ENCODE results near the gene NLRP7. TPM values are rescaled to one million over a fixed set of nuclear protein-coding genes. Genes with fewer than 3 reads are reported as not detected.

The NLRP7 gene
- total RNA-seq, 1 experiment from 2014 or later = not detected

GRCh38 chr19:54873990-54874389 lies 73.3 kb downstream of the NLRP7 start, which contains the start of gene FCAR:
Gene FCAR, plus strand, starts transcription at chr19:54874235. Its CDS starts 55 bp downstream, at chr19:54874290.
- no peak for DNase-seq (ENCODE audit: low spot score)

Small RNAs within 50 kb of the gene (small RNA-seq; reads per million reads assigned to genes)
- gene AC011476.8 = not detected

Other genes with a start within 250 kb of the NLRP7 start
- gene KIR3DL3, start 223.1 kb downstream of the NLRP7 start, total RNA-seq (2014; rRNA removed; shearing (Covaris generic)) = not detected in 2 replicates
- not detected in 2 replicates for gene KIR2DL3, start 209.0 kb downstream of the NLRP7 start, total RNA-seq (2014; rRNA removed; shearing (Covaris generic))
- not detected in 2 replicates for gene KIR2DL1, start 177.7 kb downstream of the NLRP7 start, total RNA-seq (2014; rRNA removed; shearing (Covaris generic))
- not detected in 2 replicates for gene KIR2DL4, start 143.9 kb downstream of the NLRP7 start, total RNA-seq (2014; rRNA removed; shearing (Covaris generic))
- gene KIR3DL1, start 131.1 kb downstream of the NLRP7 start, total RNA-seq (2014; rRNA removed; shearing (Covaris generic)) = not detected in 2 replicates
- not detected in 2 replicates for gene KIR2DS4, start 114.9 kb downstream of the NLRP7 start, total RNA-seq (2014; rRNA removed; shearing (Covaris generic))
- not detected in 2 replicates for gene KIR3DL2, start 97.1 kb downstream of the NLRP7 start, total RNA-seq (2014; rRNA removed; shearing (Covaris generic))
- not detected in 2 replicates for gene FCAR, start 73.3 kb downstream of the NLRP7 start, total RNA-seq (2014; rRNA removed; shearing (Covaris generic))
- gene NCR1, start 41.4 kb downstream of the NLRP7 start, total RNA-seq (2014; rRNA removed; shearing (Covaris generic)) = not detected in 2 replicates
- not detected in 2 replicates for gene NLRP2, start 18.8 kb upstream of the NLRP7 start, total RNA-seq (2014; rRNA removed; shearing (Covaris generic))
- gene GP6, start 90.7 kb upstream of the NLRP7 start, total RNA-seq (2014; rRNA removed; shearing (Covaris generic)) = 0.05 TPM in 1 of 2 replicates, not detected in the other
- 107 and 119 TPM in 2 replicates for gene RDH13, start 115.6 kb upstream of the NLRP7 start, total RNA-seq (2014; rRNA removed; shearing (Covaris generic))
- gene EPS8L1, start 128.3 kb upstream of the NLRP7 start, total RNA-seq (2014; rRNA removed; shearing (Covaris generic)) = 543 and 612 TPM in 2 replicates
- gene PPP1R12C, start 170.1 kb upstream of the NLRP7 start, total RNA-seq (2014; rRNA removed; shearing (Covaris generic)) = 227 and 261 TPM in 2 replicates
- gene TNNT1, start 201.7 kb upstream of the NLRP7 start, total RNA-seq (2014; rRNA removed; shearing (Covaris generic)) = 4.5 and 5.0 TPM in 2 replicates
- gene TNNI3, start 210.2 kb upstream of the NLRP7 start, total RNA-seq (2014; rRNA removed; shearing (Covaris generic)) = 11.1 and 20.3 TPM in 2 replicates
- gene DNAAF3, start 219.1 kb upstream of the NLRP7 start, total RNA-seq (2014; rRNA removed; shearing (Covaris generic)) = 17.3 and 21.1 TPM in 2 replicates
- 0.71 and 1.5 TPM in 2 replicates for gene SYT5, start 232.8 kb upstream of the NLRP7 start, total RNA-seq (2014; rRNA removed; shearing (Covaris generic))

Measured in HT-29 (cell line).